HepG2 (cell line): ENCODE measurements around the gene TAF6. TPM values are rescaled to one million over a fixed set of nuclear protein-coding genes. Genes with fewer than 3 reads are reported as not detected.

Source experiments
- AGO2 ChIP-seq: fragments of 200-400 bp; formaldehyde crosslinking; optimal IDR thresholded peaks from 2 replicates; pipeline ENCODE3; 2017; ENCODE audit warnings: mild to moderate bottlenecking, low read depth, low read length, moderate library complexity
- KLF15 ChIP-seq: sonication (generic); formaldehyde crosslinking; IDR thresholded peaks from 2 replicates; pipeline ENCODE4 v1.8.1; 2023; ENCODE audit warnings: borderline replicate concordance, mild to moderate bottlenecking, inconsistent platforms, missing genetic modification reagents, mixed read lengths
- NPAS2 ChIP-seq: sonication (generic); formaldehyde crosslinking; IDR thresholded peaks from 2 replicates; pipeline ENCODE4 v1.8.0; 2022; ENCODE audit warnings: mild to moderate bottlenecking, missing genetic modification reagents, borderline replicate concordance
- RXRB ChIP-seq: IDR thresholded peaks from 2 replicates; pipeline ENCODE4 v1.6.1; 2016; ENCODE audit warnings: borderline replicate concordance, missing genetic modification reagents, missing compliant biosample characterization
- STAT5B ChIP-seq: sonication (generic); formaldehyde crosslinking; IDR thresholded peaks from 2 replicates; pipeline ENCODE4 v1.4.0; 2020; ENCODE audit warnings: missing genetic modification reagents
- TBX3 ChIP-seq: fragments of 450-650 bp; IDR thresholded peaks from 2 replicates; pipeline ENCODE4 v1.6.1; 2017; ENCODE audit warnings: antibody characterized with exemption, mild to moderate bottlenecking, inconsistent platforms, borderline replicate concordance
- ZNF577 ChIP-seq: sonication (generic); formaldehyde crosslinking; IDR thresholded peaks from 2 replicates; pipeline ENCODE4 v1.4.0; 2020; ENCODE audit warnings: mild to moderate bottlenecking, low read depth, missing genetic modification reagents, borderline replicate concordance
- ZNF709 ChIP-seq: sonication (generic); formaldehyde crosslinking; IDR thresholded peaks from 2 replicates; pipeline ENCODE4 v1.5.0; 2020; ENCODE audit warnings: mild to moderate bottlenecking, missing genetic modification reagents
- polyA plus RNA-seq, 8 experiments: library from polyadenylated mRNA; depleted of rRNA in 3 of 8; stranded (reverse) in 7 of 8; unstranded in 1 of 8; fragments of >200 nt; fragmentation: Illumina TruSeq in 4 of 8; extraction: Trizol in 4 of 8; gene quantifications; 2 replicates each; pipeline versions ENCODE4 v1.2.1 to v1.2.3, GENCODE V29; 2011 to 2016; ENCODE audit warnings: low read depth in 4 of 8, missing spikeins in 1 of 8, mixed read lengths in 1 of 8; ENCODE audit not compliant: insufficient read depth in 1 of 8
- total RNA-seq, 5 experiments: library from RNA; depleted of rRNA; stranded (reverse); fragments of >200 nt; fragmentation: Illumina TruSeq; extraction: Trizol; gene quantifications; 2 replicates each; pipeline ENCODE4 v1.2.3, GENCODE V29; 2016; ENCODE audit warnings: low read depth in 1 of 5
- TF ChIP-seq, protein P1 (sequence below): sonication (generic); formaldehyde crosslinking; IDR thresholded peaks from 2 replicates; pipeline ENCODE4 v1.4.0; 2020; ENCODE audit warnings: mild to moderate bottlenecking, missing genetic modification reagents
- TF ChIP-seq, protein P2 (sequence below): sonication (generic); formaldehyde crosslinking; IDR thresholded peaks from 2 replicates; pipeline ENCODE4 v1.5.0; 2020; ENCODE audit warnings: mild to moderate bottlenecking, missing genetic modification reagents, moderate library complexity
- TF ChIP-seq, protein P3 (sequence below): sonication (generic); formaldehyde crosslinking; IDR thresholded peaks from 2 replicates; pipeline ENCODE4 v1.5.0; 2020; ENCODE audit warnings: mild to moderate bottlenecking, missing genetic modification reagents
- TF ChIP-seq, protein P4 (sequence below): sonication (generic); formaldehyde crosslinking; IDR thresholded peaks from 2 replicates; pipeline ENCODE4 v1.5.0; 2020; ENCODE audit warnings: mild to moderate bottlenecking, missing genetic modification reagents, borderline replicate concordance

The TAF6 gene
- total and polyA plus RNA-seq, 2 of the 13 experiments (the other 11 are each of a cell fraction or from before 2014, with no cell fraction given), result 12.9 to 18.8 TPM

DNA sequence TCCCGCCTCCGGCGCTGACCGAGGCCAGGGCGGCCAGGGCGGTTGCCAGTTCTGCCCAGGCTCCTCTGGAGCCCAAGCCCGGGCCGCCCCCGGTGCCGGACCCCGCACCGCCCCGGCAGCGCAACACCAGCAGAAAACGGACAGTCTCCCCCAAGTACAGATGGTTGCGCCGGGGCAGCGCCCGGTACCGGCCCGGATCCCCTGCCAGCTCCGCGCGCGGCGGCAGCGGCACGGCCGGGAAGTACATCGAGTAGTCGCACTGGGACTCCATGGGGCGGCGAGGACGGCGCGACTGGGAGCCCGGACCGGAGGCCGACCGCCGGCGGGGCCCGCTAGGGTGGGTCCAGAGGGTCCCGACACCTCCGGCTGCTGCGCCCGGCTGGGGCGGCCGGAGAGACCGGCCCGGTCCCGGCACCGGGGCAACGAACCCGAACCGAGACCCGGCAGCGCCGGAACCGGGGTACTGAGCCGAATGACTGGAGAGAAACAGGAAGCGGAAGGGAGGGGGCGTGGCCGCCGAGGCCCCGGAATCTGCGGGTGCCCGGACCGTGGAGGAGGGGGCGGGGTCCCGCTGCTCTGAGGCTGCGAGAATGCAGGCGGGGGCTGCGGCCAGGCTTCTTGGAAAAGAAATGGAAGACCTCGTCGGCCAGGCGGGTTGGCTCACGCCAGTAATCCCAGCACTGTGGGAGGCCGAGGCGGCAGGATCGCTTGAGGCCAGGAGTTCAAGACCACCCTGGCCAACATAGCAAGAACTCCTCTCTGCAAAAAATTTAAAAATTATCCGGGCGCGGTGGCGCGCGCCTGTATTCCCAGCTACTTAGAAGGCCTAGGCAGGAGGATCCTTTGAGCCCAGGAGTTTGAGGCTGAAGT, 39.3 kb upstream of the TAF6 start, which contains the start of gene TRAPPC14 (continued):
- TF ChIP-seq, protein P1, sequence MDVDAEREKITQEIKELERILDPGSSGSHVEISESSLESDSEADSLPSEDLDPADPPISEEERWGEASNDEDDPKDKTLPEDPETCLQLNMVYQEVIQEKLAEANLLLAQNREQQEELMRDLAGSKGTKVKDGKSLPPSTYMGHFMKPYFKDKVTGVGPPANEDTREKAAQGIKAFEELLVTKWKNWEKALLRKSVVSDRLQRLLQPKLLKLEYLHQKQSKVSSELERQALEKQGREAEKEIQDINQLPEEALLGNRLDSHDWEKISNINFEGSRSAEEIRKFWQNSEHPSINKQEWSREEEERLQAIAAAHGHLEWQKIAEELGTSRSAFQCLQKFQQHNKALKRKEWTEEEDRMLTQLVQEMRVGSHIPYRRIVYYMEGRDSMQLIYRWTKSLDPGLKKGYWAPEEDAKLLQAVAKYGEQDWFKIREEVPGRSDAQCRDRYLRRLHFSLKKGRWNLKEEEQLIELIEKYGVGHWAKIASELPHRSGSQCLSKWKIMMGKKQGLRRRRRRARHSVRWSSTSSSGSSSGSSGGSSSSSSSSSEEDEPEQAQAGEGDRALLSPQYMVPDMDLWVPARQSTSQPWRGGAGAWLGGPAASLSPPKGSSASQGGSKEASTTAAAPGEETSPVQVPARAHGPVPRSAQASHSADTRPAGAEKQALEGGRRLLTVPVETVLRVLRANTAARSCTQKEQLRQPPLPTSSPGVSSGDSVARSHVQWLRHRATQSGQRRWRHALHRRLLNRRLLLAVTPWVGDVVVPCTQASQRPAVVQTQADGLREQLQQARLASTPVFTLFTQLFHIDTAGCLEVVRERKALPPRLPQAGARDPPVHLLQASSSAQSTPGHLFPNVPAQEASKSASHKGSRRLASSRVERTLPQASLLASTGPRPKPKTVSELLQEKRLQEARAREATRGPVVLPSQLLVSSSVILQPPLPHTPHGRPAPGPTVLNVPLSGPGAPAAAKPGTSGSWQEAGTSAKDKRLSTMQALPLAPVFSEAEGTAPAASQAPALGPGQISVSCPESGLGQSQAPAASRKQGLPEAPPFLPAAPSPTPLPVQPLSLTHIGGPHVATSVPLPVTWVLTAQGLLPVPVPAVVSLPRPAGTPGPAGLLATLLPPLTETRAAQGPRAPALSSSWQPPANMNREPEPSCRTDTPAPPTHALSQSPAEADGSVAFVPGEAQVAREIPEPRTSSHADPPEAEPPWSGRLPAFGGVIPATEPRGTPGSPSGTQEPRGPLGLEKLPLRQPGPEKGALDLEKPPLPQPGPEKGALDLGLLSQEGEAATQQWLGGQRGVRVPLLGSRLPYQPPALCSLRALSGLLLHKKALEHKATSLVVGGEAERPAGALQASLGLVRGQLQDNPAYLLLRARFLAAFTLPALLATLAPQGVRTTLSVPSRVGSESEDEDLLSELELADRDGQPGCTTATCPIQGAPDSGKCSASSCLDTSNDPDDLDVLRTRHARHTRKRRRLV, result no peak
- TF ChIP-seq RXRB (CRISPR knock-in tag) (0 out of 2 replicates have a peak, but pooled peaks have one; percentile 32), STAT5B (CRISPR knock-in tag) (no peak), ZNF709 (peak; percentile 46; the same call in 1 of the 2 replicates), NPAS2 (no peak), ZNF577 (no peak), TBX3 (no peak), KLF15 (CRISPR knock-in tag) (no peak), AGO2 (peak; percentile 97)
- TF ChIP-seq, protein P2, sequence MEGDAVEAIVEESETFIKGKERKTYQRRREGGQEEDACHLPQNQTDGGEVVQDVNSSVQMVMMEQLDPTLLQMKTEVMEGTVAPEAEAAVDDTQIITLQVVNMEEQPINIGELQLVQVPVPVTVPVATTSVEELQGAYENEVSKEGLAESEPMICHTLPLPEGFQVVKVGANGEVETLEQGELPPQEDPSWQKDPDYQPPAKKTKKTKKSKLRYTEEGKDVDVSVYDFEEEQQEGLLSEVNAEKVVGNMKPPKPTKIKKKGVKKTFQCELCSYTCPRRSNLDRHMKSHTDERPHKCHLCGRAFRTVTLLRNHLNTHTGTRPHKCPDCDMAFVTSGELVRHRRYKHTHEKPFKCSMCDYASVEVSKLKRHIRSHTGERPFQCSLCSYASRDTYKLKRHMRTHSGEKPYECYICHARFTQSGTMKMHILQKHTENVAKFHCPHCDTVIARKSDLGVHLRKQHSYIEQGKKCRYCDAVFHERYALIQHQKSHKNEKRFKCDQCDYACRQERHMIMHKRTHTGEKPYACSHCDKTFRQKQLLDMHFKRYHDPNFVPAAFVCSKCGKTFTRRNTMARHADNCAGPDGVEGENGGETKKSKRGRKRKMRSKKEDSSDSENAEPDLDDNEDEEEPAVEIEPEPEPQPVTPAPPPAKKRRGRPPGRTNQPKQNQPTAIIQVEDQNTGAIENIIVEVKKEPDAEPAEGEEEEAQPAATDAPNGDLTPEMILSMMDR (CRISPR knock-in tag), result no peak
- TF ChIP-seq, protein P3, sequence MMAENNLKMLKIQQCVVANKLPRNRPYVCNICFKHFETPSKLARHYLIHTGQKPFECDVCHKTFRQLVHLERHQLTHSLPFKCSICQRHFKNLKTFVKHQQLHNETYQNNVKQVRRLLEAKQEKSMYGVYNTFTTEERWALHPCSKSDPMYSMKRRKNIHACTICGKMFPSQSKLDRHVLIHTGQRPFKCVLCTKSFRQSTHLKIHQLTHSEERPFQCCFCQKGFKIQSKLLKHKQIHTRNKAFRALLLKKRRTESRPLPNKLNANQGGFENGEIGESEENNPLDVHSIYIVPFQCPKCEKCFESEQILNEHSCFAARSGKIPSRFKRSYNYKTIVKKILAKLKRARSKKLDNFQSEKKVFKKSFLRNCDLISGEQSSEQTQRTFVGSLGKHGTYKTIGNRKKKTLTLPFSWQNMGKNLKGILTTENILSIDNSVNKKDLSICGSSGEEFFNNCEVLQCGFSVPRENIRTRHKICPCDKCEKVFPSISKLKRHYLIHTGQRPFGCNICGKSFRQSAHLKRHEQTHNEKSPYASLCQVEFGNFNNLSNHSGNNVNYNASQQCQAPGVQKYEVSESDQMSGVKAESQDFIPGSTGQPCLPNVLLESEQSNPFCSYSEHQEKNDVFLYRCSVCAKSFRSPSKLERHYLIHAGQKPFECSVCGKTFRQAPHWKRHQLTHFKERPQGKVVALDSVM (CRISPR knock-in tag), result 0 out of 2 replicates have a peak, but pooled peaks have one; percentile 31
- TF ChIP-seq, protein P4, sequence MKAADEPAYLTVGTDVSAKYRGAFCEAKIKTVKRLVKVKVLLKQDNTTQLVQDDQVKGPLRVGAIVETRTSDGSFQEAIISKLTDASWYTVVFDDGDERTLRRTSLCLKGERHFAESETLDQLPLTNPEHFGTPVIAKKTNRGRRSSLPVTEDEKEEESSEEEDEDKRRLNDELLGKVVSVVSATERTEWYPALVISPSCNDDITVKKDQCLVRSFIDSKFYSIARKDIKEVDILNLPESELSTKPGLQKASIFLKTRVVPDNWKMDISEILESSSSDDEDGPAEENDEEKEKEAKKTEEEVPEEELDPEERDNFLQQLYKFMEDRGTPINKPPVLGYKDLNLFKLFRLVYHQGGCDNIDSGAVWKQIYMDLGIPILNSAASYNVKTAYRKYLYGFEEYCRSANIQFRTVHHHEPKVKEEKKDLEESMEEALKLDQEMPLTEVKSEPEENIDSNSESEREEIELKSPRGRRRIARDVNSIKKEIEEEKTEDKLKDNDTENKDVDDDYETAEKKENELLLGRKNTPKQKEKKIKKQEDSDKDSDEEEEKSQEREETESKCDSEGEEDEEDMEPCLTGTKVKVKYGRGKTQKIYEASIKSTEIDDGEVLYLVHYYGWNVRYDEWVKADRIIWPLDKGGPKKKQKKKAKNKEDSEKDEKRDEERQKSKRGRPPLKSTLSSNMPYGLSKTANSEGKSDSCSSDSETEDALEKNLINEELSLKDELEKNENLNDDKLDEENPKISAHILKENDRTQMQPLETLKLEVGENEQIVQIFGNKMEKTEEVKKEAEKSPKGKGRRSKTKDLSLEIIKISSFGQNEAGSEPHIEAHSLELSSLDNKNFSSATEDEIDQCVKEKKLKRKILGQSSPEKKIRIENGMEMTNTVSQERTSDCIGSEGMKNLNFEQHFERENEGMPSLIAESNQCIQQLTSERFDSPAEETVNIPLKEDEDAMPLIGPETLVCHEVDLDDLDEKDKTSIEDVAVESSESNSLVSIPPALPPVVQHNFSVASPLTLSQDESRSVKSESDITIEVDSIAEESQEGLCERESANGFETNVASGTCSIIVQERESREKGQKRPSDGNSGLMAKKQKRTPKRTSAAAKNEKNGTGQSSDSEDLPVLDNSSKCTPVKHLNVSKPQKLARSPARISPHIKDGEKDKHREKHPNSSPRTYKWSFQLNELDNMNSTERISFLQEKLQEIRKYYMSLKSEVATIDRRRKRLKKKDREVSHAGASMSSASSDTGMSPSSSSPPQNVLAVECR (CRISPR knock-in tag), result peak; percentile 89
